C1 segment of cervical spinal cord (tissue), 14 donors: ENCODE results near the gene PAGE5.

ENCODE experiments used
- DNase-seq, 14 donors: peaks; one replicate each; lab custom pipeline; 2025; lab: John Stamatoyannopoulos, UW

PAGE5 gene, protein sequence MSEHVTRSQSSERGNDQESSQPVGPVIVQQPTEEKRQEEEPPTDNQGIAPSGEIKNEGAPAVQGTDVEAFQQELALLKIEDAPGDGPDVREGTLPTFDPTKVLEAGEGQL

DNA sequence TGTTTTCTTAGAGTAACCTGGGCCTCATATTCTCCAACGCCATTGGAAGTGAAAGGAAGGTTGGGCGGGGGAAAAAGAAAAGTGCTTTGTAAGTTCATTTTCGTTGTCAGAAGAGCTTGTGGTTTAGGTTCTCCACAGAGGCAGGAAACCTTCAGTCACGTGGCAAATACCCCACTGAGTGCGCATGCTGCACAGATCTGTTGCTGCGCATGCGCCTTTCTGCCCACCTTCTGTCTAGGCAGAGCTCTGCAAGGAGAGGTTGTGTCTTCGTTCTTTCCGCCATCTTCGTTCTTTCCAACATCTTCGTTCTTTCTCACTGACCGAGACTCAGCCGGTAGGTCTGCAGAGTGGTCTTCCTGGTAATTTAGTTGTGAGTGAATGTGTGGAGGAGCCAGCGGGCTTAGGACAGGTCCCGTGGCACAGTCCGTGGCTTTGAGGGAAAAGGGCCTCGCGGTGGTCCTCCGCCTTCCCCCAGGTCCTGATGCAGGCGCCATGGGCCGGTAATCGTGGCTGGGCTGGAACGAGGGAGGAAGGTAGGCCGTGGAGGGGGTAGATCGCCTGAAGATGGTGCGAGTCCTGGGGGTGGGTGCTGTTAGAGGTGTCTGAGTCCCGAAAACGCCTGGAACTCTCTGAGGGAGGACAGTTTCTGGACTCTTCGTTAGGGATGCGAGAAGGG is at the start of gene PAGE5:
Gene PAGE5, plus strand, starts transcription at position 228 of the 676 bp plus-strand sequence. CDS start 1,037 bp downstream, outside the sequence.
- no peak for DNase-seq

DNA sequence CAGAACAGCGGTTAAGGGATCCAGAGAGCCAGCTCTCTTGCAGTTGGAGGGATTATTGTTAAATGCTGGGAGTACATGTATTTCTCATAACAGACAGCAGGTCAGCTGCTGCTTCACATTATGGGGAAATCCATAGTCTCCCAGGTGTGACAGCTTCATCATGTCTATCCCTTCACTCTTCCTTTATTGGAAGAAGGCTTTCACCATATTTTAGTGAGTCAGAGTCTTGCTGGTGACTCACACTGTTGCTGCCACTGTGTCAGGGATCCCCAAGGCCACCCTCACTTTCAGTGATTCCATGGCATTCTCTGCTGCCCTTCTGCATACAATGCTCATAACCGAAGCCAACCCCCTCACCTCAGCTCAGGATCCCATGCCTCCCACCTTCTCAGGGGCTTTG is 32.9 kb upstream of the PAGE5 start:
- no peak for DNase-seq

DNA sequence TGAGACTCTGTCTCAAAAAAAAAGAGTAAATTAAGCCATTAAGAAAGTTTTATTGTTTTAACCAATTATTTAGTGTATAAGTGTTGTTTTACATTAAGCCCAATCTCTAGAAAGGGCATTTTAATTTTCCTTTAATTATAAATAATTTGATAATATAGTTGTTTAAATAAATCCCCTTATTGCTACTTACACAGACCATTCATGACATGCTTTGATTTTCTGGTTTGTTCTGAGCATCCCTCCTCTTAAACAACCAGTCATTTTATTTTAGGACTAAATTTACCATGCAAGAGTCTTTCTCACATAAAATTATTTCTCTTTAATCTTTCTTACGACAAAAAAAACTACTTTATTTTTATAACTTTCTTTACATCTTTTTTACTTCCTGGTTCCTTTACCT is 23.5 kb upstream of the PAGE5 start:
- DNase-seq, result no peak

DNA sequence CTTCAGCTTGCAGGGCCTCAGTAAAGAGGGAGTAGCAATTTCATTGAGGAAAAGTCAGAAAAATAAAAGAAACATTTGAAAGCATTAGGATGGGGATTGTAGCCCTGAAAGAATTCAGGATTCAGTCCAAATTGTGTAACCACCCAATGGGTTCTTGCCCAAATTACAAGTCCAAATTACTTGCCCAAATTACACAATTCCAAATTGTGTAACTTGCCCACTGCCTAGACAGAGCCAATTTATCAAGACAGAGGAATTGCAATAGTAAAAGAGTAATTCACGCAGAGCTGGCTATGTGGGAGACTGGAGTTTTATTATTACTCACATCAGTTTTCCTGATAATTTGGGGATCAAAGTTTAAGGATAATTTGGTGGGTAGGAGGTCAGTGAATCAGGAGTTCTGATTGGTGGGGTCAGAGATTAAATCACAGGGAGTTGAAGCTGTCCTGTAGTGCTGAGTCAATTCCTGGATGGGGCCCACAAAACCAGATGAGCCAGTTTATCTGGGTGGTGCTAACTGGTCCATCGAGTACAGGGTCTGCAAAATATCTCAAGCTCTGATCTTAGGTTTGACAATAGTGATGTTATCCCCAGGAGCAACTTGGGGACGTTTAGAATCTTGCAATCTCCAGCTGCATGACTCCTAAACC is 18.1 kb upstream of the PAGE5 start:
- no peak for DNase-seq

- DNase-seq, result no peak
Measured at GRCh38 chrX:55206162-55206941, 13.8 kb upstream of the PAGE5 start.

DNA sequence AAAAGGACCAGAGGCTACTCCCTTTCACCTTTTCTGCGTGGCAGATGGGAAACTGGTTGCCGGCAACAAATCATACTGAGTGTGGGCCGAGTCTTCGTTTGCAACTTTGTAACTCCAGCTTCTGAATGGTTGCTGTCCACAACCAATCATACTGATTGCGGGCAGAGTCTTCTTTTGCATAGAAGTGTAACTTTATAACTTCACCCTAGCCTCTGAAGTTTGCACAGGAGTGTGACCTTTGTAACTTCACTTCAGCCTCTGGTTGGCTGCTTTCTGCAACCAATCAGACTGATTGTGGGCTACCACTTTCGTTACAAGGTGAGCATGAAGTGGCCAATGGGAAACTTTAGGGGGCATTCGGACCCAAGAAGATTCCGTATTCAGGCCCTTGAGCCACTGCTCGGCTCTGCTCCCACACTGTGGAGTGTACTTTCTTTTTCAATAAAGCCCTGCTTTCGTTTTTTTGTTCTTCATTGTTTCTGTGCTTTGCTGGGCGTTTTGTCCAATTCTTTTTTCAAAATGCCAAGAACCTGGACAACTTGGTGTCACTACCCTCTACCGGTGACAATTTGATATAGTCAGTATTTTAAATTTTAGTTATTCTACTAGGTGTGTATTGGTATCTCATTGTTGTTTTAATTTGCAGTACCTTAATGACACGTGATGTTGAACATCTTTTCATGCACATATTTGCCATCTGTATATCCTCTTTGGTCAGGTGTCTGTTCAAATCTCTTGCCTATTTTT is 9.0 kb upstream of the PAGE5 start:
- no peak for DNase-seq

DNA sequence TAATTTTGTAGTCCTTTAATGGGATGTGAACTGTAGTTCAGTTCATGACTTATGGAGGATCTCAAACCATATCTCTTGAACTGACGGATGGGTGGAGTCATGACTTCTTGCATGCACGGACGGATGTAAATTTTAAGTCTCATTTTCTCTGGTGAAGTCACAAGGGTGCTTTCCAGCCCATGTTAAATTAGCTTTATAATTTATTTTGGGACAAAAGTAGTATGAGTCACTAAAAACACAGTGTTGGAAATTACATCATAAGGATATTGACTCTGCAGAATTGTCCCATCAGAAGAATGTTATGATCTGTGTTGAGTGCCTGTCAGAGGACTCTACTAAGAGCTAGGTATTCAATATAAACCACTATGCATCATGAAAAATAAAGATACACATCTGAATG is 6.8 kb upstream of the PAGE5 start:
- DNase-seq, result no peak

DNA sequence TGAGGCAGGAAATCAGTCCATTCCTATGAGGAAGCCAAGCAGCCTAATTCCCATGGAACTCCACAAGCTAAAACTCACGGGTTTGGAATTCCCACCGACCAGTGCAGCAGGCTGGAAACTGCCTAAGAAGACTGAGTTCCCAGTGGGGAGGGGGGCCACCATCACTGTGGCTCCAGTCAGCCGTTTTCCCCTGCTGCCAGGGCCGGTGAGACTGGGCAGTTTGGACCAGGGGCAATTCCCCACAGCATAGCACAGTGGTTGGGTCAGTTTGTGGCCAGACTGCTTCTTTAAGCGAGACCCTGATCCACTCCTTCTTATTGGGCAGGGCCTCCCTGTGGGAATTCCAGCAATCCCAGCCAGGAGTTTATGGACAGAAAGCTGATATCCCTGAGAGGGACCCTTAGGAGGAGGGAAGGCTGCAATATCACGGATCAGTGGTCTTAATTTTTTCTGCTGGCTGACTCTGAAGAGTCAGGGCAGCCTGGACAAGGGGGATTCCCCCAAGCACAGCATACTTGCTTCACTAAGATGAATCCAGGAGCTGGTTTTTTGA is 20.7 kb downstream of the PAGE5 start:
- no peak for DNase-seq

DNA sequence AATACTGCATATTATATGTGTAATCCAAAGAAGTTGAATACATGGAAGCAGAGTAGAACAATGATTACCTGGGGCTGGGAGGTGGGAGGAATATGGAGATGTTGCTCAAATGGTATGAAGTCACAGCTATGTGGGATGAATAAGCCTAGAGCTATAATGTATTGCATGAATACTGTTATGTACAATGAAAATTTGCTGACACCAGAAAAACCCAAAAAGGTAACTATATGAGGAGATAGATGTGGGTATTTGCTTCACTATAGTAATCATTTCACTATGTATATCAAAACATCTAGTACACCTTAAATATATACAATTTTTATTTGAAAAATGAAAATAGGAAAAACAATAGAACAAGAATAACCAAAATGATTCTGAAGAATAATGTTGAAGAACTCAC is 33.4 kb downstream of the PAGE5 start:
- no peak for DNase-seq

- no peak for DNase-seq
Measured at GRCh38 chrX:55260806-55261205, 40.7 kb downstream of the PAGE5 start.

DNA sequence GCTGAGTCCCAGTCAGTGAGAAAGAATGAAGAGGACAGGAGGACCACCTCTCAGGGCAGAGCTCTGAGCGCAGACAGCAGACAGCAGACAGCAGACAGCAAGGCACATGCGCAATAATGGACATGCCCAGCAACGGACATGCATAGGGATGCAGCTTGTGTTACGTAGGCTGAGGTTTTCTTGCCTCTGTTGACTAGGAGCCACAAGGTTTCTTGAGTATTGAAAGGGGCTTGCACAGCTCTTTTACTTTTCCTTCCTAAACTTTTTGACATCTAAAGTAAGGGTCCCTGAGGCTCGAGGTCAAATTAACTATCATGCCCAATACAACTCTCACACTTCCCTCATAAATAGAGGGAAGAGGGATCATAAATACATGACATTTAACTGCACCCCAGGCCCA is 44.7 kb downstream of the PAGE5 start, which contains the start of gene PAGE3:
Gene PAGE3, minus strand, starts transcription at position 101 of the 400 bp plus-strand sequence. CDS start 1,013 bp downstream, outside the sequence.
- DNase-seq, result no peak
